Esophagus squamous epithelium (tissue), 5 donors: ENCODE results near the gene MADCAM1. TPM values are rescaled to one million over a fixed set of nuclear protein-coding genes. Genes with fewer than 3 reads are reported as not detected.

Experiments
- DNase-seq: peaks from one replicate; lab custom pipeline; 2025; lab: John Stamatoyannopoulos, UW
- H3K27ac ChIP-seq, 4 donors: fragments of 200-600 bp; sonication (generic); one replicate each; pipeline ENCODE4 v1.5.1; 2016 to 2019; ENCODE audit warnings: mild to moderate bottlenecking in 1 of 4
- H3K27me3 ChIP-seq, 4 donors: fragments of 200-600 bp; sonication (generic); 1 replicate in 3 of 4; 2 replicates in 1 of 4; pipeline versions ENCODE4 v1.5.1 to v1.6.0; 2017 to 2021; ENCODE audit warnings: antibody characterized with exemption in 1 of 4
- H3K36me3 ChIP-seq, 3 donors: fragments of 200-600 bp; sonication (generic); one replicate each; pipeline ENCODE4 v1.5.1; 2016 to 2019
- H3K4me1 ChIP-seq, 3 donors: fragments of 200-600 bp; sonication (generic); one replicate each; pipeline ENCODE4 v1.5.1; 2017 to 2019
- H3K4me3 ChIP-seq, 4 donors: fragments of 200-600 bp; sonication (generic); 1 replicate in 3 of 4; 2 replicates in 1 of 4; pipeline ENCODE4 v1.5.1; 2016 to 2019; ENCODE audit warnings: mild to moderate bottlenecking in 2 of 4, moderate library complexity in 1 of 4
- H3K9me3 ChIP-seq, 3 donors: fragments of 200-600 bp; sonication (generic); one replicate each; pipeline ENCODE4 v1.5.1; 2016 to 2019
- POLR2A ChIP-seq, 4 donors: fragments of 450-650 bp; IDR thresholded peaks; one replicate each; pipeline ENCODE4 v1.6.1; 2017; ENCODE audit warnings: antibody characterized with exemption in 4 of 4, mild to moderate bottlenecking in 4 of 4, moderate library complexity in 3 of 4
- WGBS, 2 donors: methylation state at CpG; one replicate each; pipeline ENCODE4 v1.1.5; 2018; 5-methylcytosine and 5-hydroxymethylcytosine counted together
- intact Hi-C: fragments of 100-400 bp; cut with DNase I; formaldehyde crosslinking; loops from one replicate; pipeline ENCODE4 v1.15.0; 2022
- total RNA-seq, 4 donors: library from RNA; depleted of rRNA; stranded (reverse); fragments of >200 nt; gene quantifications; one replicate each; pipeline ENCODE4 v1.1.0, GENCODE V29; 2016
- TF ChIP-seq, protein P1 (sequence below), 6 experiments: fragments of 450-650 bp in 4 of 6; fragments of 200-600 bp in 2 of 6; sonication (generic) in 2 of 6; IDR thresholded peaks; one replicate each; pipeline ENCODE4 v1.5.1; 2016 to 2019; ENCODE audit warnings: antibody characterized with exemption in 6 of 6, mild to moderate bottlenecking in 4 of 6, moderate library complexity in 4 of 6
- donor health status: DM: yes; HTN: yes; CAD: no.

MADCAM1 gene
- total RNA-seq, 4 donors from 2014 or later, result 0.19 to 0.40 TPM; not detected in 2

DNA sequence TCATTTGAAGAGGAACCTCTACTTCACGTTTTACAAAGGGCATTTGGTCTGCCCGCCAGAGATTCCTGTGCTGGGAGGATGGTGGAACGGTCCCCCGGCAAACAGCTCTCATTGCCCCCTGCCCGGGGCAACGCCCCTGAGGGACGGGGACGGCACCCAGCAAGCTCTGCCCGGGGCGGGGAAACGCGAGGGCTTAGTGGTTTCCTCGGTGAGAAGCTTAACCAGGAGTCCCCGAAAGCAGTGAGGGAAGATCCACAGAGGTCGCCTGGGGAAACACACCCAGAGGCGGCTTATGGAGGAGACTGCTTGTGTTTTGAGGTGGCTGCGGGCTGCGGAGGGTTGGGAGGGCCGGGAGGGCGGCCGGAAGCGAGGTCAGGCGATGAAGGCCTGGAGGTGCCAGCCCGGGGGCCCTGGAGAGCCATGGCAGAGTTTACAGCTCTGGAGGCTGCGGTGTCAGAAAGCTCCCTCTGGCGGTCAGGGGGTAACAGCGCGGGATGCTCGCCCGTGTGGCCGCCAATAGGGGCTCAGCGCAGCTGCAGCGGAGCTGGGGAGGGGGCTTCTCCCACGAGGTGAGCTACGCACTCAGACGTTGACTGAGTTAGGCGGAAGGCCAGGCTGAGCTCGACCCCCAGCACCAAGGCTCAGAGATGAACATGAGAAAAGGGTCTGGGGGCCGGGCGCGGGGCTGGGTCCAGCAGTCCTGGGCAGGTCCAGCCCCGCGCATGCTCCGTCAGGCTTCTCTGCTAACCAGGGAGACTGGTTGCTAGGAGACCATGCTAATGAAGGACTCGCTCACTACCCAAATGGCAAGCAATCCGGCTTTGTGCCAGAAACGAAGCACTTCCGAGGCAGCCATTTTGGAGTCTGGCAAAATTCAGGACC is 10.4 kb downstream of the MADCAM1 start:
- TF ChIP-seq, protein P1, sequence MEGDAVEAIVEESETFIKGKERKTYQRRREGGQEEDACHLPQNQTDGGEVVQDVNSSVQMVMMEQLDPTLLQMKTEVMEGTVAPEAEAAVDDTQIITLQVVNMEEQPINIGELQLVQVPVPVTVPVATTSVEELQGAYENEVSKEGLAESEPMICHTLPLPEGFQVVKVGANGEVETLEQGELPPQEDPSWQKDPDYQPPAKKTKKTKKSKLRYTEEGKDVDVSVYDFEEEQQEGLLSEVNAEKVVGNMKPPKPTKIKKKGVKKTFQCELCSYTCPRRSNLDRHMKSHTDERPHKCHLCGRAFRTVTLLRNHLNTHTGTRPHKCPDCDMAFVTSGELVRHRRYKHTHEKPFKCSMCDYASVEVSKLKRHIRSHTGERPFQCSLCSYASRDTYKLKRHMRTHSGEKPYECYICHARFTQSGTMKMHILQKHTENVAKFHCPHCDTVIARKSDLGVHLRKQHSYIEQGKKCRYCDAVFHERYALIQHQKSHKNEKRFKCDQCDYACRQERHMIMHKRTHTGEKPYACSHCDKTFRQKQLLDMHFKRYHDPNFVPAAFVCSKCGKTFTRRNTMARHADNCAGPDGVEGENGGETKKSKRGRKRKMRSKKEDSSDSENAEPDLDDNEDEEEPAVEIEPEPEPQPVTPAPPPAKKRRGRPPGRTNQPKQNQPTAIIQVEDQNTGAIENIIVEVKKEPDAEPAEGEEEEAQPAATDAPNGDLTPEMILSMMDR (IDR thresholded peaks at IDR 0.05), result peak; percentile 83 to 99 (median 96)
- TF ChIP-seq POLR2A (IDR thresholded peaks at IDR 0.05), result peak in 2 of 4 donors; percentile 23 to 45
- Histone ChIP-seq H3K27ac (peak overlapping the region; percentile 92 to 97 (median 96)), H3K4me3 (peak overlapping the region; percentile 80 to 100 (median 90)), H3K27me3 (no peaks in the 10 kb centered on the region), H3K4me1 (peaks cover 27 to 50% (median 33%) of the 10 kb centered on the region in 3 donors), H3K36me3 (peaks cover 0 to 10% (median 0%) of the 10 kb centered on the region in 3 donors), H3K9me3 (no peaks in the 10 kb centered on the region)
- 0 to 2% methylated on average over 4 to 18 of the region's 48 CpGs for WGBS, 2 donors
- intact Hi-C loops, result no loop called here
- peak; percentile 96 for DNase-seq

GRCh38 chr19:507286-508203 is 11.3 kb downstream of the MADCAM1 start, which contains the start of gene TPGS1:
TPGS1 (plus strand) TSS chr19:507497; CDS start chr19:507507, 10 bp downstream.
- H3K4me1 ChIP-seq, result peaks cover 27 to 51% (median 33%) of the 10 kb centered on the region in 3 donors
- intact Hi-C loops, result no loop called here
- no peaks in the 10 kb centered on the region for H3K27me3 ChIP-seq
- peaks cover 0 to 10% (median 0%) of the 10 kb centered on the region in 3 donors for H3K36me3 ChIP-seq
- no peaks in the 10 kb centered on the region for H3K9me3 ChIP-seq
- WGBS, 2 donors, result 2 to 3% methylated on average over 8 to 30 of the region's 81 CpGs
- DNase-seq, result peak; percentile 96
- TF ChIP-seq, protein P1 (IDR thresholded peaks at IDR 0.05), result peak in 2 of 6 experiments; percentile 19 to 22
- TF ChIP-seq POLR2A (IDR thresholded peaks at IDR 0.05), result peak in 2 of 4 donors; percentile 21 to 27
- peak within 1 kb of the TSS; percentile 80 to 100 (median 90) for H3K4me3 ChIP-seq
- peak within 1 kb of the TSS; percentile 92 to 97 (median 96) for H3K27ac ChIP-seq

- Histone ChIP-seq H3K27ac (peak overlapping the region in 2 of 4 donors; percentile 96 to 97), H3K36me3 (peaks cover 0 to 10% (median 0%) of the 10 kb centered on the region in 3 donors), H3K27me3 (no peaks in the 10 kb centered on the region), H3K4me3 (peak overlapping the region; percentile 80 to 100 (median 90)), H3K4me1 (peaks cover 27 to 51% (median 33%) of the 10 kb centered on the region in 3 donors), H3K9me3 (no peaks in the 10 kb centered on the region)
- TF ChIP-seq, protein P1 (IDR thresholded peaks at IDR 0.05), result no peak
- TF ChIP-seq POLR2A (IDR thresholded peaks at IDR 0.05), result no peak
- intact Hi-C loops, result no loop called here
- DNase-seq, result no peak
- WGBS, 2 donors, result 55 to 65% methylated on average over 16 to 23 of the region's 32 CpGs
Measured at GRCh38 chr19:508204-509150, 12.2 kb downstream of the MADCAM1 start.

DNA sequence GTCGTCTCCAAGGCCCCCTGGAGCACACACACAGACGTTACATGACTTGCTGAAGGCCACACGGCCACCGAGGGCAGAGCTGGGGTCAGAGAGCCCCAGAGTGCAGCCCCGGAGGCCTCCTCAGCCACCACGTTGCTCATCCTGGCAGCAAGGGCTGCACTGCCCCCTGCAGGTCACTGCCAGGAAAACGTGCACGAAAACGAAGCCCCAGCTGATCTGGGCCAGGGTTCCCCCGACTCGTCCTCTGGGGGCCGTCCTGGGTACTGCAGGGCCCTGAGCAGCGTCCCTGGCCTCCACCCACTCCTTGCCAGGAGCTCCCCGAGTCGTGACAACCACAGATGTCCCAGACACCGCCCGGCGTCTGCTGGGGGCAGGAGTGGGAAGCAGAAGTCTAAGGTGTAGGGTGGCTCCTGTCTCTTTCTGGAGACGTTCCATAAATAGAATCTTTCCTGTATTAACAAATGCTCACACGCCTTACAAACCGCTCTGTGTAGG is 14.4 kb downstream of the MADCAM1 start:
- Histone ChIP-seq H3K27me3 (no peaks in the 10 kb centered on the region), H3K4me1 (peaks cover 27 to 46% (median 33%) of the 10 kb centered on the region in 3 donors), H3K4me3 (peak overlapping the region; percentile 2 to 52 (median 14)), H3K9me3 (no peaks in the 10 kb centered on the region), H3K36me3 (peaks cover 0 to 10% (median 0%) of the 10 kb centered on the region in 3 donors), H3K27ac (peak overlapping the region; percentile 65 to 87 (median 74))
- TF ChIP-seq POLR2A (IDR thresholded peaks at IDR 0.05), result no peak
- TF ChIP-seq, protein P1 (IDR thresholded peaks at IDR 0.05), result peak; percentile 88 to 99 (median 92)
- peak; percentile 40 for DNase-seq
- 0 to 30% methylated on average over 2 to 3 of the region's 21 CpGs for WGBS, 2 donors
- intact Hi-C loops, result no loop called here
